ENCODE data around the gene MTOR. TPM values are rescaled to one million over a fixed set of nuclear protein-coding genes. Genes with fewer than 3 reads are reported as not detected.
A peak's percentile ranks its signal among the peaks of the same experiment; 100 is the strongest.

The MTOR gene
- total RNA-seq, 2 experiments from 2014 or later, result 38.5 to 39.0 TPM

DNA sequence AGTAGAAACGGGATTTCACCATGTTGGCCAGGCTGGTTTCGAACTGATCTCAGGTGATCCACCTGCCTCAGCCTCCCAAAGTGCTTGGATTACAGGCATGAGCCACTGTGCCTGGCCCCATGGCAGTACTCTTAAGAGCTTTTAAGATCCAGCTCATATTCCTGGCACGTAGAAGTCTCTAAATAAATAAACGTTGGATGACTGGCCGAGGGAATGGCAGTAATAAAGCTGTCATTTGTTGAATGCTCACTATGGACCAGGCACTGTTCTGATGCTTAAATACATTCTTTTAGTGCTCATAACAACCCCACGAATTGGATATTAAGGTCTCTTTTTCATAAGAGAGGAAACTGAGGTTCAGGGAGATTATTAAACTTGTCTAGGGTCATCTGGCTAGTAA is 31.5 kb upstream of the MTOR start:
- Mint-ChIP-seq H3K36me3 (ENCODE audit: low read depth) (peaks cover 33% of the 10 kb centered on the region), H3K27me3 (ENCODE audit: low read depth) (no peaks in the 10 kb centered on the region), H3K4me1 (ENCODE audit: low read depth) (peaks cover 72% of the 10 kb centered on the region), H3K4me3 (no peak overlapping the region), H3K27ac (no peak overlapping the region), H3K9me3 (no peaks in the 10 kb centered on the region)
- no peak for DNase-seq
- intact Hi-C loops (cut with micrococcal nuclease), result no loop called here
- CTCF ChIA-PET, result no interaction called here

DNA sequence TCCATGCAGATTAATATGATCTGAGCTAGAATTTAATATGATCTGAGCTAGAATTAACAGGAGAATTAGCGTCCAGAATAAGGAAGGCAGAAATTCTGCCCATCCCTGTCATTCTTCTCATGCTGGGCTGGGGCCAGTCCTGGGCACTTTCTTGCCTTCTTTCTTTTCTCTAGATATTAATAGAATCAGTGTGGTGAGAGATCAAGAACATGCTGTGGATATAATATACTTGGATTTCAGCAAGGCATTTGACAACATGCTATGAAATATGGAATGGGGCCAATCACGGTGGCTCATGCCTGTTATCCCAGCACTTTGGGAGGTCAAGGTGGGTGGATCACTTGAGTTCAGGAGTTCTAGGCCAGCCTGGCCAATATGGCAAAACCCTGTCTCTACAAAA is 28.7 kb upstream of the MTOR start:
- Mint-ChIP-seq H3K36me3 (ENCODE audit: low read depth) (peaks cover 42% of the 10 kb centered on the region), H3K4me1 (ENCODE audit: low read depth) (peaks cover 67% of the 10 kb centered on the region), H3K27ac (no peak overlapping the region), H3K9me3 (no peaks in the 10 kb centered on the region), H3K27me3 (ENCODE audit: low read depth) (no peaks in the 10 kb centered on the region), H3K4me3 (no peak overlapping the region)
- intact Hi-C loops (cut with micrococcal nuclease), result no loop called here
- CTCF ChIA-PET, result no interaction called here
- no peak for DNase-seq

DNA sequence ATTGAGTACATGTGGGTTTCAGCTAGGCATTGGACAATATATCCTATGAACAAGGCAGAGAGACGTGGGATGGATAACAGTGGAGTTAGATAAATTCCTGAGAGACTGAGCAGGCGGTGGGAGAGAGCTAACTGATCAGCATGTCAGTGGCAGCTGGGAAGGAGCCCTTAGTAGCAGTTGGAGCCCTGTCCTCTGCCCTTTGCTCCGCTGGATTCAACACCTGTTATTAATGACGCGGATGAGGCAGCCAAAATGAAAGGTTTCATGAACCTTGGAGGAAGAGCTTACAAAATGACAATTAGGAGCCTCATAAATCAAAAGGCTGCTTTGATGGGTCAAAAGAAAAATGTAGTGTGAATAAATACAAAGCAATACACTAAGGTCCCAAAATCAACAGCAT is 26.7 kb upstream of the MTOR start:
- Mint-ChIP-seq H3K27me3 (ENCODE audit: low read depth) (no peaks in the 10 kb centered on the region), H3K9me3 (peaks cover under 1% of the 10 kb centered on the region), H3K4me3 (no peak overlapping the region), H3K27ac (no peak overlapping the region), H3K4me1 (ENCODE audit: low read depth) (peaks cover 68% of the 10 kb centered on the region), H3K36me3 (ENCODE audit: low read depth) (peaks cover 47% of the 10 kb centered on the region)
- no peak for DNase-seq
- CTCF ChIA-PET, result interaction anchor here (0.6 to 0.7 kb wide), 2 partner anchors 221 to 355 kb away, joined by 3 to 4 read pairs; no protein-coding TSS in a partner anchor
- intact Hi-C loops (cut with micrococcal nuclease), result no loop called here

DNA sequence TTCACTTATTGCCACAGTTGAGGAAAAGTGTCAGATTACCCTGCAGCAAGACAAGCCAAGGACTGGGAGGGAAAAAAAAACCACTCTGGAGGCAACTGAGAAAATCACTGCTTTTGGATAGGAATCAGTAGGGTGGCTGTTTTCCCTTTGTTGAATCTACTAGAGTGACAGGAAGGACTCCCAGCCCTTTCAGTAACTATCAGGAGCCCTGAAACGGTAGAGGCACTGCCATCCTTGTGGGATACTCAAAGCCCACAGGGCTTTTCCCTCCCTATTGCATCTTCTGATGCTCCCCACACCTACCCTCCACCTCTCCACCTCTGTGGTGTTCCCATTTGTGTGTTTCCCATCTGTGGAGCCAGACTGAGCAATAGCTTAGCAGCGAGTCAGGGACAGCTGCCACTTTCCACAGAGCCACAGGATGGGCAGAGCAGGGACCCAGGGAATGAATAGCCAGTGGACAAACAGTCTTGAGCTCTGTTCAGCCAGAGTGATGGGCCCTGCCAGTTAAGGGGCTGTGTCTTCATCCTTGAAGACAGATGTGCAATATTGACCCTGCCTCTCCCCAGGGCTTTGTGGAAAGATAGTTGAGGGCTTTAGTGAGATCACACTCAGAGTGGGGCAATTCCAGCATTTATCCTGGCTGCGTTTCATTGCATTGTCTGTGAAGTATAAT is 24.5 kb upstream of the MTOR start:
- DNase-seq, result no peak
- CTCF ChIA-PET, result no interaction called here
- Mint-ChIP-seq H3K4me3 (no peak overlapping the region), H3K27ac (peak overlapping the region; percentile 11), H3K4me1 (ENCODE audit: low read depth) (peaks cover 71% of the 10 kb centered on the region), H3K27me3 (ENCODE audit: low read depth) (no peaks in the 10 kb centered on the region), H3K9me3 (peaks cover 3% of the 10 kb centered on the region), H3K36me3 (ENCODE audit: low read depth) (peaks cover 51% of the 10 kb centered on the region)
- intact Hi-C loops (cut with micrococcal nuclease), result no loop called here

DNA sequence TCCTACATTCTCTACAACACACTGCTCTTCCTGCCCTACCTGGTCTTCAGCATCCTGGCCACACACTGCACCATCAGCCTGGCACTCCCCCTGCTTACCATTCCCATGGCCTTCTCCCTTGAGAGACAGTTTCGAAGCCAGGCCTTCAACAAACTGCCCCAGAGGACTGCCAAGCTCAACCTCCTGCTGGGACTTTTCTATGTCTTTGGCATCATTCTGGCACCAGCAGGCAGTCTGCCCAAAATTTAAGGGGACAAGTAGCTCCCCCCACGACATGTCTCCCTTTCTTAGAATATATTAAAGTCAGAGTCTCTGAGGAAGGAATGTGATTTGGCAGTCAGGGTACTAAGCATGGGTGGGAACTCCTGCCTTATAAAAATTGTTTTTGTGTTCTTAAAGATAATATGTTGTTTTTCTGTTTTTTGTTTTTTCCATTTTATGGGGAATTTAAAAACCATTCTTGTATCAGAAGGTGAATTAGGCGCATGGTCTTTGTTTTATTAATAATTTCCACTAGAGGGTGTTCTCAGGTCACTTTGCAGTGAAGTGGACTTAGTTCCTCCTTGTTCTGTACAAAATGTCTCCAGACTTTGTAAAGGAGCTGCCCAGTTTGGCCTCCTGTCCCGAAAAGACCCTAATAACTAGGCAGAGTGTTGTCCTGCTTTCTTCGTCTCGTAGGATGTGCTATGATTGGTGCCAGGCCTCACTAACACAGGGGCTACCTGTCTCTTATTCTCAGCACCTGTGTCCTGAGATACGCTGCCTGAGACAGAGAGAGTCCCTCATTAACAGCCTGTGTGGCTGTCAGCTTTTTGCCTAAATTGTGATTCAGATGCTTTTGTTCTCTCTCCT is 23.8 kb upstream of the MTOR start:
- peaks cover 3% of the 10 kb centered on the region for H3K9me3 Mint-ChIP-seq
- peak overlapping the region; percentile 11 for H3K27ac Mint-ChIP-seq
- peaks cover 50% of the 10 kb centered on the region for H3K36me3 Mint-ChIP-seq (ENCODE audit: low read depth)
- H3K27me3 Mint-ChIP-seq (ENCODE audit: low read depth), result no peaks in the 10 kb centered on the region
- intact Hi-C loops (cut with micrococcal nuclease), result no loop called here
- CTCF ChIA-PET, result no interaction called here
- peaks cover 71% of the 10 kb centered on the region for H3K4me1 Mint-ChIP-seq (ENCODE audit: low read depth)
- no peak overlapping the region for H3K4me3 Mint-ChIP-seq
- DNase-seq, result no peak

DNA sequence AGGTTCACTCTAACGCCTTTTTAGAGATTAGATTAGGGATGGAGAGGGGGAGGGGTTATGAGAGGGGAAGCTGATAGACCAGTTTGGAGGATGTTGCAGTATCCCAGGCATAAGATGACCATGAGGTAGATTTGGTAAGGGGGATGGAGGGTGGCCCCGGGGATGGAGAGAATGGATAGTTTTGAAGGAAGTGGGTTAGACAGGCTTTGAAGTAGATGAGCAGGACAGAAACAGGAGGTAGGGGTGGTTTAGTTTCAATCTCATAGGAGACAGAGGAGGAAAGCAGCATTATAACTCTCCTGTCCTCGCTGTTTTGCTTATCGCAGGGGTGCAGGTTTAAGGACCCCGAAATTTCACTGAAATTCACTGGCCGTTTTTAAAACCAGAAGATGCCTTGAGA is 22.4 kb upstream of the MTOR start:
- CTCF ChIA-PET, result no interaction called here
- no peaks in the 10 kb centered on the region for H3K27me3 Mint-ChIP-seq (ENCODE audit: low read depth)
- H3K27ac Mint-ChIP-seq, result peak overlapping the region; percentile 77
- H3K36me3 Mint-ChIP-seq (ENCODE audit: low read depth), result peaks cover 49% of the 10 kb centered on the region
- no peak for DNase-seq
- peaks cover 75% of the 10 kb centered on the region for H3K4me1 Mint-ChIP-seq (ENCODE audit: low read depth)
- H3K4me3 Mint-ChIP-seq, result peak overlapping the region; percentile 5
- peaks cover 3% of the 10 kb centered on the region for H3K9me3 Mint-ChIP-seq
- intact Hi-C loops (cut with micrococcal nuclease), result no loop called here

DNA sequence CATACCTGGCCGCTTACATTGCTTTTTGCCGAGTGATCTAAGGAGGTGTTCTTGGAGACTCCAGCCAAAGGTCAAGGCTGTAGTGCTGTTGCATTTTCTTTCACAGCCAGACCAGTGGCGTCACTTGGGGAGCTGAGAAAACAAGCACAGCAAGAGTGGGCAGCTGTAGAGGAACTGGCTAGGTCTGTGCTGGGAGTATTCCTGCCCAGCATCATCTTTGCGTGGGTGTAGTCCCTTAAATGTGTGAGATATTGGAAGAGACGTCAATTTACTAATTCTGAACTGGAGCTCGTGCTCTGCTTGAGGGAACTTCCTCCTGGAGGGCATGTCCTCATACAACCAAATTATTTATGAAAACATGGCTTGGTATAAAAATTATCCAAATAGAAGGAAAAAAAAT is 20.8 kb upstream of the MTOR start:
- H3K36me3 Mint-ChIP-seq (ENCODE audit: low read depth), result peaks cover 53% of the 10 kb centered on the region
- peaks cover 3% of the 10 kb centered on the region for H3K9me3 Mint-ChIP-seq
- intact Hi-C loops (cut with micrococcal nuclease), result no loop called here
- no peak overlapping the region for H3K4me3 Mint-ChIP-seq
- H3K27me3 Mint-ChIP-seq (ENCODE audit: low read depth), result no peaks in the 10 kb centered on the region
- no peak for DNase-seq
- CTCF ChIA-PET, result interaction anchor here (0.7 to 1.3 kb wide), 3 partner anchors 77 to 361 kb away, joined by 3 to 4 read pairs (median 3); no protein-coding TSS in a partner anchor
- H3K4me1 Mint-ChIP-seq (ENCODE audit: low read depth), result peaks cover 83% of the 10 kb centered on the region
- peak overlapping the region; percentile 90 for H3K27ac Mint-ChIP-seq

DNA sequence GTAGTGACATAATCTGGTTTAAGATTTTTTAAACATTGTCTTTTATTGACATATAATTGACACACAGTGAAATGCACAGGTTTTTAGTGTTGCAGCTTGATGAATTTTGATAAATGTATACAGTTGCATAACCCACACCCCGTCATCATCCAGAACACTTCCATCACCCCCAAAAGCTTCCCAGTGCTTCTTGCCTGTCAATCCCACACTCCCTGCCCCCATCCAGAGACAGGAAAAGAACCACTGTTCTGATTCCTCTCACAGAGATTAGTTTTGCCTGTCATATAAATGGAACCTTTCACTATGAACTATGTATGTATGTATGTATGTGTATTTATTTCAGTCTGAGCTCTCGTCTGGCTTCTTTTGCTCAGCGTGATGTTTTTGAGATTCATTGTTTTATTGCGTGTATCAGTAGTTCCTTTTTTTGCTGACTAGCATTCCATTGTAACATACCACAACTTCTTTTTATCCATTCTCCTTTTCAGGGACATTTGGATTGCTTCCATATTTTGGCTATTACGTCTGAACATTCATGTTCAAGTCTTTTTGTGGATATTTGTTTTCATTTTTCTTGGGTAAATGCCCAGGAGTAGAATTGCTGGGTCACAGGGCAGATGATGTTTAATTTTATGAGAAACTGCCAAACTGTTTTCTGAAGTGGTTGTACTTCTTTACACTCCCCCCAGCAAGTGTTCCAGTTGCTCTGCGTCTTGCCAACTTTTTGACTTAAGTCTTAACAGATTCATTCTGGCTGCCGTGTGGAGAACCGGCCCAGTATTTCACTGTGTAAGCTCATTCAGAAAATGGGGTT is 19.4 kb upstream of the MTOR start:
- Mint-ChIP-seq H3K4me3 (peak overlapping the region; percentile 47), H3K4me1 (ENCODE audit: low read depth) (peaks cover 89% of the 10 kb centered on the region)

DNA sequence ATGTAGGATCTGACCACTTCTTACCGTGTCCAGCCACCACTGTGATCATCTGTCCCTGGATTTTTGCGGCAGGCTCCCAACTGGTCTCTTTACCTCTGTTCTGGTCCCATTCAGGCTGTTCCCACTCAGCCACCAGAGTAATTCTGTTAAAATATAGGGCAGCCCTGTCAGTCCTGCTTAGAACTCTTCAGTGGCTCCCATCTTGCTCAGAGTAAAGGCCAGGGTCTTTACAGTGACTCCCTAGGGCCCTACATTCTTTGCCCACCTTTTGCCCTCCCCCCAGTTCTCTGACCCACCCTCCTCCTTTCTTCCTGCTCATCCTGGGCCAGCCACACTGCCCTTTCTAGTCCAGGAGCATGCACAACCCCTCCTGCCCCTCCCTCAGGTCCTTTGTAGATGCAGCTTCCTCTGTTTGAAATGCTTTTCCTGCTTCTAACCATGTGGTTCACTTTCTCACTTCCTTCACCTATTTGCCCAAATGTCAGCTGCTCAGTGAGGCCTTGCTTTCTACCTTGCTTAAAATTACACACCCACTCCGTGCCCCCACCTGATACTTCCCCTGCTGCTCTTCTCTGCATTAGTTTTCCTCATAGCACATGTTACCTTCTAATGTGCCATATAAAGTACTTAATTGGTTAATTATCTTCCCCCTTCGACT is 18.5 kb upstream of the MTOR start:
- intact Hi-C loops (cut with micrococcal nuclease), result loop anchor here (1.0 kb wide), 1 partner anchor 8 kb away; the partner anchor contains the start of gene UBIAD1
- Mint-ChIP-seq H3K27ac (peak overlapping the region; percentile 90), H3K4me1 (ENCODE audit: low read depth) (peaks cover 89% of the 10 kb centered on the region), H3K4me3 (peak overlapping the region; percentile 10), H3K36me3 (ENCODE audit: low read depth) (peaks cover 55% of the 10 kb centered on the region), H3K27me3 (ENCODE audit: low read depth) (no peaks in the 10 kb centered on the region), H3K9me3 (peaks cover 3% of the 10 kb centered on the region)
- DNase-seq, result peak; percentile 53
- CTCF ChIA-PET, result interaction anchor here (0.6 to 1.4 kb wide), 3 partner anchors 40 to 1339 kb away, joined by 3 to 6 read pairs (median 3); no protein-coding TSS in a partner anchor

More for the DNA sequence above, 19.4 kb upstream of the MTOR start:
- Mint-ChIP-seq H3K27me3 (ENCODE audit: low read depth) (no peaks in the 10 kb centered on the region), H3K9me3 (peaks cover 3% of the 10 kb centered on the region), H3K36me3 (ENCODE audit: low read depth) (peaks cover 51% of the 10 kb centered on the region), H3K27ac (peak overlapping the region; percentile 90)
- intact Hi-C loops (cut with micrococcal nuclease), result loop anchor here (1.0 kb wide), 1 partner anchor 8 kb away; the partner anchor contains the start of gene UBIAD1
- CTCF ChIA-PET, result interaction anchor here (0.9 kb wide), 1 partner anchor 41 kb away, joined by 3 read pairs; no protein-coding TSS in a partner anchor
- DNase-seq, result no peak

DNA sequence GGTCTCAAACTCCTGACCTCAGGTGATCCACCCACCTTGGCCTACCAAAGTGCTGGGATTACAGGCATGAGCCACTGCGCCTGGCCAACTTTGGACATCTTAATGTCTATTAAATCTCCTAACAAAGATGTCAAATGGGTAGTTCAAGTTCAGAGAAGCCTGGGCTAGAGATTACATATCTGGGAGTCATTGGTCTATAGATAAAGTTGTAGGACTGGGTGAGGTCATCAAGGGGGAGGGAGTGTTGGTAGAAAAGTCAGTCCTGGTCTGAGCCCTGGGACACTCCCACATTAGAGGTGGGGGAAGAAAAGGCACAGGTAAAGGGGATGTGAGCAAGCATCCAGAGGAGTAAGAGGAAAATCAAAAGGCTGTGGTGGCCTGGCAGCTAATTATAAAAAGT is 17.3 kb upstream of the MTOR start:
- Mint-ChIP-seq H3K27me3 (ENCODE audit: low read depth) (no peaks in the 10 kb centered on the region), H3K27ac (peak overlapping the region; percentile 90), H3K4me3 (no peak overlapping the region), H3K4me1 (ENCODE audit: low read depth) (peaks cover 89% of the 10 kb centered on the region), H3K36me3 (ENCODE audit: low read depth) (peaks cover 54% of the 10 kb centered on the region), H3K9me3 (peaks cover 3% of the 10 kb centered on the region)
- CTCF ChIA-PET, result interaction anchor here (0.6 to 1.4 kb wide), 2 partner anchors 365 to 371 kb away, joined by 3 read pairs; no protein-coding TSS in a partner anchor
- intact Hi-C loops (cut with micrococcal nuclease), result no loop called here
- no peak for DNase-seq

DNA sequence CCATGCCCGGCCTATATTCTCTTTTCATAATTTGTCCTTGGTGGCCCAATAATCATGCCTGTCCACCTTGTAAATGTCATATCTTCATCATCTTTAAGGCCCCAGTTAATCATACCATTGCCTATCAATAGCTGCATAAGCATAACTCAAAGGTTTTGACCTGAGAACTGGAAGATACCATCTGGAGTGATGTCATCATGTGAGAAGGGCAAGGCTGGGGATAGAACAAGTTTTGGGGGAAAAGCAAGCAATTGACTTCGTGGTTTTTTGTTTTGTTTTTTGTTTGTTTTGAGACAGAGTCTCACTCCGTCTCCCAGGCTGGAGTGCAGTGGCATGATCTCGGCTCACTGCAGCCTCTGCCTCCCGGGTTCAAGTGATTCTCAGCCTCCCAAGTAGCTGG is 16.8 kb upstream of the MTOR start:
- CTCF ChIA-PET, result interaction anchor here (1.4 kb wide), 1 partner anchor 371 kb away, joined by 3 read pairs; no protein-coding TSS in a partner anchor
- Mint-ChIP-seq H3K4me3 (no peak overlapping the region), H3K36me3 (ENCODE audit: low read depth) (peaks cover 53% of the 10 kb centered on the region), H3K9me3 (peaks cover 3% of the 10 kb centered on the region), H3K4me1 (ENCODE audit: low read depth) (peaks cover 84% of the 10 kb centered on the region), H3K27ac (peak overlapping the region; percentile 19), H3K27me3 (ENCODE audit: low read depth) (no peaks in the 10 kb centered on the region)
- intact Hi-C loops (cut with micrococcal nuclease), result no loop called here
- no peak for DNase-seq

Data from activated naive CD4-positive, alpha-beta T cell treated with anti-CD3 and anti-CD28 coated beads for 36 hours (primary cell).